ENCODE data around the gene VWA8. TPM values are rescaled to one million over a fixed set of nuclear protein-coding genes. Genes with fewer than 3 reads are reported as not detected.

VWA8 gene
- polyA plus RNA-seq, 1 donor (not counting 4 experiments of a cell fraction or from before 2014, with no cell fraction given), result 17.8 TPM

- Histone ChIP-seq H3K9ac (ENCODE audit: control insufficient read depth, extremely low read depth, insufficient read depth, low read length) (no peak overlapping the region), H4K20me1 (ENCODE audit: control insufficient read depth, extremely low read depth, insufficient read depth, low read length) (no peaks in the 10 kb centered on the region), H2AFZ (ENCODE audit: control insufficient read depth, low read length) (no peak overlapping the region), H3K4me3 (ENCODE audit: control insufficient read depth in 2 of 3, extremely low read depth in 1 of 3, insufficient read depth in 2 of 3, low read depth in 1 of 3, low read length in 3 of 3) (no peak overlapping the region), H3K4me1 (ENCODE audit: control insufficient read depth, extremely low read depth, insufficient read depth, low read length) (no peaks in the 10 kb centered on the region), H3K27me3 (ENCODE audit: control insufficient read depth, extremely low read depth, insufficient read depth, low read length) (peaks cover 10% of the 10 kb centered on the region), H3K79me2 (ENCODE audit: control insufficient read depth, insufficient read depth, low read length) (no peaks in the 10 kb centered on the region), H3K9me3 (ENCODE audit: control insufficient read depth, low read depth, low read length) (no peaks in the 10 kb centered on the region), H3K36me3 (ENCODE audit: control insufficient read depth in 2 of 2, extremely low read depth in 1 of 2, insufficient read depth in 2 of 2, low read length in 2 of 2) (no peaks in the 10 kb centered on the region), H3K9me1 (ENCODE audit: control insufficient read depth, extremely low read depth, insufficient read depth, low read length) (no peaks in the 10 kb centered on the region), H3K27ac (ENCODE audit: control insufficient read depth, insufficient read depth, low read length) (no peak overlapping the region), H3K4me2 (ENCODE audit: control insufficient read depth, extremely low read depth, insufficient read depth, low read depth, low read length) (no peak overlapping the region)
- TF ChIP-seq EZH2 (IDR thresholded peaks at IDR 0.05; ENCODE audit: low read length), result no peak
- FAIRE-seq, result no peak
- dilution Hi-C loops (cut with MboI; ENCODE audit: extremely low pct_ligation_motif_present, low sequenced_read_pairs), result no loop called here
- no peak for DNase-seq (ENCODE audit: low read depth, low spot score)
Observed at GRCh38 chr13:41554626-41555386, 406.1 kb downstream of the VWA8 start.

GRCh38 chr13:41554180-41554579 lies 406.7 kb downstream of the VWA8 start:
- no peak for DNase-seq (ENCODE audit: low read depth, low spot score)
- Histone ChIP-seq H3K27me3 (ENCODE audit: control insufficient read depth, extremely low read depth, insufficient read depth, low read length) (peaks cover 10% of the 10 kb centered on the region), H2AFZ (ENCODE audit: control insufficient read depth, low read length) (no peak overlapping the region), H3K27ac (ENCODE audit: control insufficient read depth, insufficient read depth, low read length) (no peak overlapping the region), H3K4me3 (ENCODE audit: control insufficient read depth in 2 of 3, extremely low read depth in 1 of 3, insufficient read depth in 2 of 3, low read depth in 1 of 3, low read length in 3 of 3) (no peak overlapping the region), H3K4me1 (ENCODE audit: control insufficient read depth, extremely low read depth, insufficient read depth, low read length) (no peaks in the 10 kb centered on the region), H3K79me2 (ENCODE audit: control insufficient read depth, insufficient read depth, low read length) (no peaks in the 10 kb centered on the region), H3K9me1 (ENCODE audit: control insufficient read depth, extremely low read depth, insufficient read depth, low read length) (no peaks in the 10 kb centered on the region), H4K20me1 (ENCODE audit: control insufficient read depth, extremely low read depth, insufficient read depth, low read length) (no peaks in the 10 kb centered on the region), H3K4me2 (ENCODE audit: control insufficient read depth, extremely low read depth, insufficient read depth, low read depth, low read length) (no peak overlapping the region), H3K9ac (ENCODE audit: control insufficient read depth, extremely low read depth, insufficient read depth, low read length) (no peak overlapping the region), H3K36me3 (ENCODE audit: control insufficient read depth in 2 of 2, extremely low read depth in 1 of 2, insufficient read depth in 2 of 2, low read length in 2 of 2) (no peaks in the 10 kb centered on the region), H3K9me3 (ENCODE audit: control insufficient read depth, low read depth, low read length) (no peaks in the 10 kb centered on the region)
- FAIRE-seq, result no peak
- dilution Hi-C loops (cut with MboI; ENCODE audit: extremely low pct_ligation_motif_present, low sequenced_read_pairs), result no loop called here
- no peak for TF ChIP-seq EZH2 (IDR thresholded peaks at IDR 0.05; ENCODE audit: low read length)
- TF ChIP-seq, protein P1, sequence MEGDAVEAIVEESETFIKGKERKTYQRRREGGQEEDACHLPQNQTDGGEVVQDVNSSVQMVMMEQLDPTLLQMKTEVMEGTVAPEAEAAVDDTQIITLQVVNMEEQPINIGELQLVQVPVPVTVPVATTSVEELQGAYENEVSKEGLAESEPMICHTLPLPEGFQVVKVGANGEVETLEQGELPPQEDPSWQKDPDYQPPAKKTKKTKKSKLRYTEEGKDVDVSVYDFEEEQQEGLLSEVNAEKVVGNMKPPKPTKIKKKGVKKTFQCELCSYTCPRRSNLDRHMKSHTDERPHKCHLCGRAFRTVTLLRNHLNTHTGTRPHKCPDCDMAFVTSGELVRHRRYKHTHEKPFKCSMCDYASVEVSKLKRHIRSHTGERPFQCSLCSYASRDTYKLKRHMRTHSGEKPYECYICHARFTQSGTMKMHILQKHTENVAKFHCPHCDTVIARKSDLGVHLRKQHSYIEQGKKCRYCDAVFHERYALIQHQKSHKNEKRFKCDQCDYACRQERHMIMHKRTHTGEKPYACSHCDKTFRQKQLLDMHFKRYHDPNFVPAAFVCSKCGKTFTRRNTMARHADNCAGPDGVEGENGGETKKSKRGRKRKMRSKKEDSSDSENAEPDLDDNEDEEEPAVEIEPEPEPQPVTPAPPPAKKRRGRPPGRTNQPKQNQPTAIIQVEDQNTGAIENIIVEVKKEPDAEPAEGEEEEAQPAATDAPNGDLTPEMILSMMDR (optimal IDR thresholded peaks at IDR 0.05 in 1 of 3, IDR thresholded peaks at IDR 0.05 in 1 of 3, conservative IDR thresholded peaks at IDR 0.05 in 1 of 3; ENCODE audit: extremely low read depth in 1 of 3, insufficient read depth in 2 of 3, low read length in 3 of 3), result no peak
